HepG2 (cell line): ENCODE data around the gene SYNJ2. TPM values are rescaled to one million over a fixed set of nuclear protein-coding genes. Genes with fewer than 3 reads are reported as not detected.

ENCODE experiments used
- HMG20B ChIP-seq: conservative IDR thresholded peaks from 2 replicates; pipeline ENCODE4 v1.6.1; 2016; ENCODE audit warnings: missing genetic modification reagents, missing compliant biosample characterization
- TBX2 ChIP-seq: sonication (generic); formaldehyde crosslinking; IDR thresholded peaks from 2 replicates; pipeline ENCODE4 v1.5.0; 2020; ENCODE audit warnings: missing genetic modification reagents, mild to moderate bottlenecking, borderline replicate concordance
- U2AF1 ChIP-seq: fragments of 200-400 bp; formaldehyde crosslinking; optimal IDR thresholded peaks from 2 replicates; pipeline ENCODE3; 2017; ENCODE audit warnings: mild to moderate bottlenecking, low read depth, low read length
- ZNF781 ChIP-seq: sonication (generic); formaldehyde crosslinking; IDR thresholded peaks from 2 replicates; pipeline ENCODE4 v1.5.1; 2020; ENCODE audit warnings: borderline replicate concordance, mild to moderate bottlenecking, missing genetic modification reagents; ENCODE audit errors: not compliant biosample characterization
- polyA plus RNA-seq, 8 experiments: library from polyadenylated mRNA; depleted of rRNA in 3 of 8; stranded (reverse) in 7 of 8; unstranded in 1 of 8; fragments of >200 nt; fragmentation: Illumina TruSeq in 4 of 8; extraction: Trizol in 4 of 8; gene quantifications; 2 replicates each; pipeline versions ENCODE4 v1.2.1 to v1.2.3, GENCODE V29; 2011 to 2016; ENCODE audit warnings: low read depth in 4 of 8, missing spikeins in 1 of 8, mixed read lengths in 1 of 8; ENCODE audit not compliant: insufficient read depth in 1 of 8
- total RNA-seq, 5 experiments: library from RNA; depleted of rRNA; stranded (reverse); fragments of >200 nt; fragmentation: Illumina TruSeq; extraction: Trizol; gene quantifications; 2 replicates each; pipeline ENCODE4 v1.2.3, GENCODE V29; 2016; ENCODE audit warnings: low read depth in 1 of 5
- TF ChIP-seq, protein P1 (sequence below): sonication (generic); formaldehyde crosslinking; IDR thresholded peaks from 2 replicates; pipeline ENCODE4 v1.4.0; 2020; ENCODE audit warnings: mild to moderate bottlenecking, missing genetic modification reagents
- TF ChIP-seq, protein P2 (sequence below): sonication (generic); formaldehyde crosslinking; IDR thresholded peaks from 2 replicates; pipeline ENCODE4 v1.4.0; 2020; ENCODE audit warnings: missing genetic modification reagents
- TF ChIP-seq, protein P3 (sequence below): sonication (generic); formaldehyde crosslinking; IDR thresholded peaks from one replicate; pipeline ENCODE4 v1.5.1; 2020; ENCODE audit warnings: mild to moderate bottlenecking, missing genetic modification reagents; ENCODE audit errors: not compliant biosample characterization

Gene SYNJ2
- total and polyA plus RNA-seq, 2 of the 13 experiments (the other 11 are each of a cell fraction or from before 2014, with no cell fraction given), result 39.1 to 57.6 TPM

DNA sequence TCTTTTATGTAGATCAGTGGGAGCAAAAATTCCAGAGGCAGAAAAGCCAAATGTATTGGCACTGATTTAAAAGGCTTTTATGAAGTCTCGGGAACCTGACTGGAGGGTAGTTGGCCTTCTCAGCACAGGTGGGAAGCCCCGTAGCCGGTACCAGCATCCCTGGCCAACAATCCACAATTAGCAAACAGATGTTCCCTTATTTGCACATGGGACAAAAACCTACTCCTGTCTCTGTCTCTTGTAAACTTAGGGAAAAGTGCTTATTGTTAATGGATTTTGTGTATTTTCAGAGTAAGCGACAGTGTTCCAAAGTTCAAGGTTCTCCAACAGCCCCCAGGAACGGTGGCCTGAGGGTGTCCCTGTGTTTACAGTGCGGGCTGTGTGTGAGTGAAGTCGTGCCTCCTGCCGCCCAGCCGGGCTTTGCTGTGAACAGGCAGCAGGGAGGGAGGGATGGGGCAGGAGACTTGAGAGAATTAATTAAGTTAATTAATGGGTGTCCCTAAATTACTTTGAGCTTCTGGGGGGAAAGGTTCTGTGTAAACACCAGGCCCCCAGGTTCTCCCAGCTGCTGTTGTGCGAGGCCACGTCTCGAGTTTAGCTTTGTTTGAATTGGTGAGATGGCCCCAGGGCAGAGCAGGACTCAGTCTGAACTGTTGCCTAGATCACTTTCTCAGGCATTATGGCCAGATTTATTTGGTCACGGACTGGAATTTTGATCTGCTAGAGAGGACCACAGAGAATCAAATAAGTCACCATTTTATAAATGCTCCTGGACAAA, 3.9 kb downstream of the SYNJ2 start (continued):
- TF ChIP-seq, protein P1, sequence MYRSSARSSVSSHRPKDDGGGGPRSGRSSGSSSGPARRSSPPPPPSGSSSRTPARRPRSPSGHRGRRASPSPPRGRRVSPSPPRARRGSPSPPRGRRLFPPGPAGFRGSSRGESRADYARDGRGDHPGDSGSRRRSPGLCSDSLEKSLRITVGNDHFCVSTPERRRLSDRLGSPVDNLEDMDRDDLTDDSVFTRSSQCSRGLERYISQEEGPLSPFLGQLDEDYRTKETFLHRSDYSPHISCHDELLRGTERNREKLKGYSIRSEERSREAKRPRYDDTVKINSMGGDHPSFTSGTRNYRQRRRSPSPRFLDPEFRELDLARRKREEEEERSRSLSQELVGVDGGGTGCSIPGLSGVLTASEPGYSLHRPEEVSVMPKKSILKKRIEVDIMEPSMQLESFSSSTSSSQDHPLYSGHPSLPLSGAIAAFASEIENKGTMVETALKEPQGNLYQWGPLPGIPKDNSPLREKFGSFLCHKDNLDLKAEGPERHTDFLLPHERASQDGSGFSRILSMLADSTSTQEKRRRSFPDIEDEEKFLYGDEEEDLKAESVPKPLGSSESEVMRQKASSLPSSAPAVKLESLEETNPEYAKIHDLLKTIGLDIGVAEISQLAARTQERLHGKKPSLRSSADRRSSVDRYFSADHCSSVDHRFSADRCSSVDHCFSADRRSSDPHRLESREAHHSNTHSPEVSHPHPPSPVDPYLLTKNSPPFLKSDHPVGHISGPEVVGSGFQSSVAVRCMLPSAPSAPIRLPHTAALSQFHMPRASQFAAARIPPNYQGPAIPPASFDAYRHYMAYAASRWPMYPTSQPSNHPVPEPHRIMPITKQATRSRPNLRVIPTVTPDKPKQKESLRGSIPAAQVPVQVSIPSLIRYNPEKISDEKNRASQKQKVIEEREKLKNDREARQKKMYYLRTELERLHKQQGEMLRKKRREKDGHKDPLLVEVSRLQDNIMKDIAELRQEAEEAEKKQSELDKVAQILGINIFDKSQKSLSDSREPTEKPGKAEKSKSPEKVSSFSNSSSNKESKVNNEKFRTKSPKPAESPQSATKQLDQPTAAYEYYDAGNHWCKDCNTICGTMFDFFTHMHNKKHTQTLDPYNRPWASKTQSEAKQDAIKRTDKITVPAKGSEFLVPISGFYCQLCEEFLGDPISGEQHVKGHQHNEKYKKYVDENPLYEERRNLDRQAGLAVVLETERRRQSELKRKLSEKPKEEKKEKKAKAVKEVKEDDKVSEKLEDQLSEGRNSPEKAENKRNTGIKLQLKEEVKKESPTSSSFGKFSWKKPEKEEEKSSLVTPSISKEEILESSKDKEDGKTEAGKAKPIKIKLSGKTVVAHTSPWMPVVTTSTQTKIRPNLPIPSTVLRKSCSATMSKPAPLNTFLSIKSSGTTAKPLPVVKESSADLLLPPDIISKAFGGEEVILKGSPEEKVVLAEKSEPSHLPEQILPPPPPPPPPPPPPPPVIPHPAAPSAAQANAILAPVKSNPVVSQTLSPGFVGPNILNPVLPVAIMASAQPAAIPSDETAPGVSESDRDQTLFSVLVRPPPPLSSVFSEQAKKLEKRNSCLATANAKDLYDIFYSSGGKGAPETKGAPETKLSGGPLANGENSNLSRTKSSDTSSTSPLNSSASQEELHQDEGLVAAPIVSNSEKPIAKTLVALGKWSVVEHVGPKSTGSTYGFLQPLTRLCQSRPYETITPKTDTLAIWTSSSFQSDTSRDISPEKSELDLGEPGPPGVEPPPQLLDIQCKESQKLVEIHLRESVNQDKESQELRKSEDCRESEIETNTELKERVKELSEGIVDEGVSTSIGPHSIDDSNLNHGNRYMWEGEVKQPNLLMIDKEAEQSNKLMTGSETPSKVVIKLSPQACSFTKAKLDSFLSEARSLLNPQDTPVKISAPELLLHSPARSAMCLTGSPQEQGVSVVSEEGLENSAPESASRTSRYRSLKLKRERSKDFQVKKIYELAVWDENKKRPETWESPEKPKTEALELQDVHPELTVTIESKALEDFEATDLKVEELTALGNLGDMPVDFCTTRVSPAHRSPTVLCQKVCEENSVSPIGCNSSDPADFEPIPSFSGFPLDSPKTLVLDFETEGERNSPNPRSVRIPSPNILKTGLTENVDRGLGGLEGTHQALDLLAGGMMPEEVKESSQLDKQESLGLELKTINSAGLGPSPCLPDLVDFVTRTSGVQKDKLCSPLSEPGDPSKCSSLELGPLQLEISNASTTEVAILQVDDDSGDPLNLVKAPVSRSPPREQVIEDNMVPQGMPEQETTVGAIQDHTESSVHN, result peak; percentile 82; the same call in 1 of the 2 replicates
- TF ChIP-seq, protein P2, sequence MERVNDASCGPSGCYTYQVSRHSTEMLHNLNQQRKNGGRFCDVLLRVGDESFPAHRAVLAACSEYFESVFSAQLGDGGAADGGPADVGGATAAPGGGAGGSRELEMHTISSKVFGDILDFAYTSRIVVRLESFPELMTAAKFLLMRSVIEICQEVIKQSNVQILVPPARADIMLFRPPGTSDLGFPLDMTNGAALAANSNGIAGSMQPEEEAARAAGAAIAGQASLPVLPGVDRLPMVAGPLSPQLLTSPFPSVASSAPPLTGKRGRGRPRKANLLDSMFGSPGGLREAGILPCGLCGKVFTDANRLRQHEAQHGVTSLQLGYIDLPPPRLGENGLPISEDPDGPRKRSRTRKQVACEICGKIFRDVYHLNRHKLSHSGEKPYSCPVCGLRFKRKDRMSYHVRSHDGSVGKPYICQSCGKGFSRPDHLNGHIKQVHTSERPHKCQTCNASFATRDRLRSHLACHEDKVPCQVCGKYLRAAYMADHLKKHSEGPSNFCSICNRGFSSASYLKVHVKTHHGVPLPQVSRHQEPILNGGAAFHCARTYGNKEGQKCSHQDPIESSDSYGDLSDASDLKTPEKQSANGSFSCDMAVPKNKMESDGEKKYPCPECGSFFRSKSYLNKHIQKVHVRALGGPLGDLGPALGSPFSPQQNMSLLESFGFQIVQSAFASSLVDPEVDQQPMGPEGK (CRISPR knock-in tag), result peak; percentile 99
- TF ChIP-seq TBX2 (CRISPR knock-in tag), result peak; percentile 97
- peak; percentile 31 for TF ChIP-seq U2AF1
- TF ChIP-seq, protein P3, sequence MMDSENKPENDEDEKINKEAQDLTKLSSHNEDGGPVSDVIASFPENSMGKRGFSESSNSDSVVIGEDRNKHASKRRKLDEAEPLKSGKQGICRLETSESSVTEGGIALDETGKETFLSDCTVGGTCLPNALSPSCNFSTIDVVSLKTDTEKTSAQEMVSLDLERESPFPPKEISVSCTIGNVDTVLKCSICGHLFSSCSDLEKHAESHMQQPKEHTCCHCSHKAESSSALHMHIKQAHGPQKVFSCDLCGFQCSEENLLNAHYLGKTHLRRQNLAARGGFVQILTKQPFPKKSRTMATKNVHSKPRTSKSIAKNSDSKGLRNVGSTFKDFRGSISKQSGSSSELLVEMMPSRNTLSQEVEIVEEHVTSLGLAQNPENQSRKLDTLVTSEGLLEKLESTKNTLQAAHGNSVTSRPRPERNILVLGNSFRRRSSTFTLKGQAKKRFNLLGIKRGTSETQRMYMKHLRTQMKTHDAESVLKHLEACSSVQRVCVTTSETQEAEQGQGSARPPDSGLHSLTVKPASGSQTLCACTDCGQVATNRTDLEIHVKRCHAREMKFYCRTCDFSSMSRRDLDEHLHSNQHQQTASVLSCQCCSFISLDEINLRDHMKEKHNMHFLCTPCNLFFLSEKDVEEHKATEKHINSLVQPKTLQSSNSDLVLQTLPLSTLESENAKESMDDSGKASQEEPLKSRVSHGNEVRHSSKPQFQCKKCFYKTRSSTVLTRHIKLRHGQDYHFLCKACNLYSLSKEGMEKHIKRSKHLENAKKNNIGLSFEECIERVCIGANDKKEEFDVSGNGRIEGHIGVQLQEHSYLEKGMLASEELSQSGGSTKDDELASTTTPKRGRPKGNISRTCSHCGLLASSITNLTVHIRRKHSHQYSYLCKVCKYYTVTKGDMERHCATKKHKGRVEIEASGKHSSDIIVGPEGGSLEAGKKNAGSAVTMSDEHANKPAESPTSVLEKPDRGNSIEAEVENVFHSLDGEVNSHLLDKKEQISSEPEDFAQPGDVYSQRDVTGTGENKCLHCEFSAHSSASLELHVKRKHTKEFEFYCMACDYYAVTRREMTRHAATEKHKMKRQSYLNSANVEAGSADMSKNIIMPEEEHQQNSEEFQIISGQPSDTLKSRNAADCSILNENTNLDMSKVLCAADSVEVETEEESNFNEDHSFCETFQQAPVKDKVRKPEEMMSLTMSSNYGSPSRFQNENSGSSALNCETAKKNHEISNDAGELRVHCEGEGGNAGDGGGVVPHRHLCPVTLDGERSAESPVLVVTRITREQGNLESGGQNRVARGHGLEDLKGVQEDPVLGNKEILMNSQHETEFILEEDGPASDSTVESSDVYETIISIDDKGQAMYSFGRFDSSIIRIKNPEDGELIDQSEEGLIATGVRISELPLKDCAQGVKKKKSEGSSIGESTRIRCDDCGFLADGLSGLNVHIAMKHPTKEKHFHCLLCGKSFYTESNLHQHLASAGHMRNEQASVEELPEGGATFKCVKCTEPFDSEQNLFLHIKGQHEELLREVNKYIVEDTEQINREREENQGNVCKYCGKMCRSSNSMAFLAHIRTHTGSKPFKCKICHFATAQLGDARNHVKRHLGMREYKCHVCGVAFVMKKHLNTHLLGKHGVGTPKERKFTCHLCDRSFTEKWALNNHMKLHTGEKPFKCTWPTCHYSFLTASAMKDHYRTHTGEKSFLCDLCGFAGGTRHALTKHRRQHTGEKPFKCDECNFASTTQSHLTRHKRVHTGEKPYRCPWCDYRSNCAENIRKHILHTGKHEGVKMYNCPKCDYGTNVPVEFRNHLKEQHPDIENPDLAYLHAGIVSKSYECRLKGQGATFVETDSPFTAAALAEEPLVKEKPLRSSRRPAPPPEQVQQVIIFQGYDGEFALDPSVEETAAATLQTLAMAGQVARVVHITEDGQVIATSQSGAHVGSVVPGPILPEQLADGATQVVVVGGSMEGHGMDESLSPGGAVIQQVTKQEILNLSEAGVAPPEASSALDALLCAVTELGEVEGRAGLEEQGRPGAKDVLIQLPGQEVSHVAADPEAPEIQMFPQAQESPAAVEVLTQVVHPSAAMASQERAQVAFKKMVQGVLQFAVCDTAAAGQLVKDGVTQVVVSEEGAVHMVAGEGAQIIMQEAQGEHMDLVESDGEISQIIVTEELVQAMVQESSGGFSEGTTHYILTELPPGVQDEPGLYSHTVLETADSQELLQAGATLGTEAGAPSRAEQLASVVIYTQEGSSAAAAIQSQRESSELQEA (CRISPR knock-in tag), result no peak
- peak; percentile 12 for TF ChIP-seq ZNF781 (CRISPR knock-in tag)
- peak; percentile 92 for TF ChIP-seq HMG20B (CRISPR knock-in tag)
